22Rv1 (cell line): ENCODE measurements around the gene FGFBP3.

Experiments
- ZFX ChIP-seq: fragments of 450-650 bp; IDR thresholded peaks from 2 replicates; pipeline ENCODE4 v1.6.1; 2017; ENCODE audit warnings: antibody characterized with exemption, borderline replicate concordance
- TF ChIP-seq, protein P1 (sequence below): fragments of 450-650 bp; IDR thresholded peaks from 2 replicates; pipeline ENCODE4 v1.5.1; 2017; ENCODE audit warnings: mild to moderate bottlenecking

DNA sequence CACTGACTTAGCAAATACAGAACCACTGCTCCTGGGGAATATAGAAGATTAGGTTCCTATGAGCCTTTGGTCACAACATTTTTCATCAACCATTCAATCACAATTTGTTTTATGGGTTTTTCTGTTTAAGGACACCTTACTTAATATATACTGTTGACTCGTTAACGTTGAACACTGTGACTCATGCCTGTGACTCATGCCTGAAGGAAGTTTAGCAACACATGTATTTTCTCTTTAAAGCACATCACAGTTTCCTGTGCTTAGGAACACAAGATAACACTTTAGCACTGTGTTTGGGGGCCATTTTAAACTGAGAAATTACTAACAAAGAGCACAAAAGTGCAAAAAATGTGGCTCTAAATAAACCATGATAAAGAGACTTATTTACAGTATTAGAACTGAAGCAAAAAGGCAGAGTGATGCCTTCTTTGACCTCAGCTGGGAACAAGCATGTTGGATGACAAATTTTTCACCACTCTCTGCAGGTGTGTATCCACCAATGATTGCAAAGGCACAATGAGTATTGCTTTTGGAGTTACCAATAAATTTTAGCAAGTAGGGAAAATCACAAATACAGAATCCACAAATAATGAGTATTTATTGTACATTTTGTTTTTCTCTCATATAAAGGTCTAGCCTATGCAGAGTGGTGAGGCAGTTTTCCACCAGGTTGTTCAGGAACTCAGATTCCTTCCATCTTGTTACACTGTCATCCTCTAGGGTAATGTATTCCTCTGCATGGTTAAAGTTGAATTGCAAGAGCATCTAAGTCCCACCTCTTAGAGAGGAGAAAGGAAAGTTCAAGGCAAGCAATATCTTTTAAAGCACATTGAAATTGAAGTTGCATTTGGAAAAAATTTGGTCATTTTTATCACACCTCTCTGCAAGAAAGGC, 7.3 kb downstream of the FGFBP3 start:
- TF ChIP-seq, protein P1, sequence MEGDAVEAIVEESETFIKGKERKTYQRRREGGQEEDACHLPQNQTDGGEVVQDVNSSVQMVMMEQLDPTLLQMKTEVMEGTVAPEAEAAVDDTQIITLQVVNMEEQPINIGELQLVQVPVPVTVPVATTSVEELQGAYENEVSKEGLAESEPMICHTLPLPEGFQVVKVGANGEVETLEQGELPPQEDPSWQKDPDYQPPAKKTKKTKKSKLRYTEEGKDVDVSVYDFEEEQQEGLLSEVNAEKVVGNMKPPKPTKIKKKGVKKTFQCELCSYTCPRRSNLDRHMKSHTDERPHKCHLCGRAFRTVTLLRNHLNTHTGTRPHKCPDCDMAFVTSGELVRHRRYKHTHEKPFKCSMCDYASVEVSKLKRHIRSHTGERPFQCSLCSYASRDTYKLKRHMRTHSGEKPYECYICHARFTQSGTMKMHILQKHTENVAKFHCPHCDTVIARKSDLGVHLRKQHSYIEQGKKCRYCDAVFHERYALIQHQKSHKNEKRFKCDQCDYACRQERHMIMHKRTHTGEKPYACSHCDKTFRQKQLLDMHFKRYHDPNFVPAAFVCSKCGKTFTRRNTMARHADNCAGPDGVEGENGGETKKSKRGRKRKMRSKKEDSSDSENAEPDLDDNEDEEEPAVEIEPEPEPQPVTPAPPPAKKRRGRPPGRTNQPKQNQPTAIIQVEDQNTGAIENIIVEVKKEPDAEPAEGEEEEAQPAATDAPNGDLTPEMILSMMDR, result no peak
- TF ChIP-seq ZFX, result no peak
